ENCODE results near the gene SPTB. TPM values are rescaled to one million over a fixed set of nuclear protein-coding genes. Genes with fewer than 3 reads are reported as not detected.

The SPTB gene
- total RNA-seq, 2 donors from 2014 or later: 5.6 to 9.9 TPM

- Histone ChIP-seq H3K9me3 (no peaks in the 10 kb centered on the region), H3K4me1 (ENCODE audit: control insufficient read depth in 1 of 2, low read depth in 2 of 2) (peaks cover 55 to 69% of the 10 kb centered on the region in 2 donors), H3K36me3 (no peaks in the 10 kb centered on the region), H3K27me3 (replicated peaks; ENCODE audit: insufficient read depth) (no peaks in the 10 kb centered on the region), H3K27ac (peak overlapping the region; percentile 90 to 91), H3K4me3 (peak overlapping the region; percentile 87)
- ATAC-seq (ENCODE audit: insufficient number of reproducible peaks, low FRiP score, low read depth) (no peak), DNase-seq (ENCODE audit: low spot score) (no peak)
- no peak for TF ChIP-seq CTCF (IDR thresholded peaks at IDR 0.05)
These were observed 173.6 kb downstream of the SPTB start for GRCh38 chr14:64706119-64706592.

GRCh38 chr14:64705381-64706118, 174.2 kb downstream of the SPTB start:
- Histone ChIP-seq H3K27ac (peak overlapping the region; percentile 90 to 91), H3K36me3 (no peaks in the 10 kb centered on the region), H3K27me3 (replicated peaks; ENCODE audit: insufficient read depth) (no peaks in the 10 kb centered on the region), H3K9me3 (no peaks in the 10 kb centered on the region), H3K4me1 (ENCODE audit: control insufficient read depth in 1 of 2, low read depth in 2 of 2) (peaks cover 49 to 62% of the 10 kb centered on the region in 2 donors), H3K4me3 (peak overlapping the region; percentile 87)
- ATAC-seq (ENCODE audit: insufficient number of reproducible peaks, low FRiP score, low read depth) (no peak), DNase-seq (ENCODE audit: low spot score) (no peak)
- no peak for TF ChIP-seq CTCF (IDR thresholded peaks at IDR 0.05)

GRCh38 chr14:64704743-64705380, 174.8 kb downstream of the SPTB start:
- ATAC-seq (ENCODE audit: insufficient number of reproducible peaks, low FRiP score, low read depth) (no peak), DNase-seq (ENCODE audit: low spot score) (no peak)
- Histone ChIP-seq H3K9me3 (no peaks in the 10 kb centered on the region), H3K27ac (peak overlapping the region; percentile 90 to 91), H3K4me1 (ENCODE audit: control insufficient read depth in 1 of 2, low read depth in 2 of 2) (peaks cover 42 to 56% of the 10 kb centered on the region in 2 donors), H3K27me3 (replicated peaks; ENCODE audit: insufficient read depth) (no peaks in the 10 kb centered on the region), H3K36me3 (no peaks in the 10 kb centered on the region), H3K4me3 (peak overlapping the region; percentile 87)
- no peak for TF ChIP-seq CTCF (IDR thresholded peaks at IDR 0.05)

- no peak for DNase-seq (ENCODE audit: low spot score)
- TF ChIP-seq CTCF (IDR thresholded peaks at IDR 0.05): no peak
- no peaks in the 10 kb centered on the region for H3K27me3 ChIP-seq (replicated peaks; ENCODE audit: insufficient read depth)
- no peaks in the 10 kb centered on the region for H3K36me3 ChIP-seq
- peak within 1 kb of the TSS; percentile 87 for H3K4me3 ChIP-seq
- H3K27ac ChIP-seq: peak within 1 kb of the TSS; percentile 90 to 91
- H3K9me3 ChIP-seq: no peaks in the 10 kb centered on the region
- peaks cover 37 to 49% of the 10 kb centered on the region in 2 donors for H3K4me1 ChIP-seq (ENCODE audit: control insufficient read depth in 1 of 2, low read depth in 2 of 2)
- ATAC-seq (ENCODE audit: insufficient number of reproducible peaks, low FRiP score, low read depth): peak; percentile 50
These were observed 175.5 kb downstream of the SPTB start, which contains the start of gene PLEKHG3 for GRCh38 chr14:64704143-64704742. Gene PLEKHG3 (plus strand): TSS chr14:64704424. CDS start chr14:64727632, 23,208 bp downstream.

All from thoracic aorta (tissue), 2 donors.